Caki2 (cell line): ENCODE results near the gene BAK1. TPM values are rescaled to one million over a fixed set of nuclear protein-coding genes. Genes with fewer than 3 reads are reported as not detected.
"Not testable (repeated sequence)": the region's sequence is repeated elsewhere in the genome, so short reads cannot be mapped to it uniquely, and the experiment has no call there.

Source experiments
- DNase-seq: peaks from one replicate; pipeline ENCODE4 v3.0.0-alpha.2; 2015; ENCODE audit warnings: low read depth
- in situ Hi-C: cut with HindIII; loops from 2 replicates; pipeline ENCODE4 v1.10.0; 2016; ENCODE audit warnings: low sequenced_read_pairs, low pct_unique_long_range_greater_than_20kb, mixed read lengths
- total RNA-seq: library from RNA; depleted of rRNA; stranded (reverse); fragments of >200 nt; shearing (Covaris generic); gene quantifications from 2 replicates; pipeline ENCODE4 v1.2.3, GENCODE V29; 2014; ENCODE audit warnings: low replicate concordance; rRNA removed

BAK1 gene
- total RNA-seq, 1 experiment from 2014 or later: 103 TPM

DNA sequence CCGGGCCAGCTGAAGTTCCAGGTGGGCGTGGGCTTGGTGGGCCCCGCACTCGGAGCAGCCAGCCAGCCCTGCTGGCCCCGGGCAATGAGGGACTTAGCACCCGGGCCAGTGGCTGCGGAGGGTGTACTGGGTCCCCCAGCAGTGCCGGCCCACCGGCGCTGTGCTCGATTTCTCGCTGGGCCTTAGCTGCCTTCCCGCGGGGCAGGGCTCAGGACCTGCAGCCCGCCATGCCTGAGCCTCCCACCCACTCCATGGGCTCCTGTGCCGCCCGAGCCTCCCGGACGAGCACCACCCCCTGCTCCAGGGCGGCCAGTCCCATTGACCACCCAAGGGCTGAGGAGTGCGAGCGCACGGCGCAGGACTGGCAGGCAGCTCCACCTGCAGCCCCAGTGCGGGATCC is 47.6 kb downstream of the BAK1 start:
- DNase-seq, in situ Hi-C loops: not testable (repeated sequence)

DNA sequence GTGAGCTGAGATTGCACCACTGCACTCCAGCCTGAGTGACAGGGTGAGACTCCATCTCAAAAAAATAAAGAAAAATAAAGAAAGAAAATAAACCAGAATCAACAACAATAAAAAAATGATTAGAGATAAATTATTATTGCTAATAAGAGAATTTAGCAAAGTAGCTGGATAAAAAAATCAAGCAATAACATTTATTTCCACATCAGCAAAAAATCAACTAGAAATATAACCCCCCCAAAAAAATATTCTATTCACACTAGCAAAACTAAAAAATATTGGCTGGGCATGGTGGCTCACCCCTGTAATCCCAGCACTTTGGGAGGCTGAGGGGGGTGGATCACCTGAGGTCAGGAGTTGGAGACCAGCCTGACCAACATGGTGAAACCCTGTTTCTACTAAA is 49.5 kb downstream of the BAK1 start:
- DNase-seq, in situ Hi-C loops: not testable (repeated sequence)

Other genes starting within 250 kb of the BAK1 start
- 176 and 179 TPM in 2 replicates for gene KIFC1, start 188.5 kb downstream of the BAK1 start, total RNA-seq
- 32.5 and 43.2 TPM in 2 replicates for gene PHF1, start 169.3 kb downstream of the BAK1 start, total RNA-seq
- 303 and 346 TPM in 2 replicates for gene CUTA, start 162.2 kb downstream of the BAK1 start, total RNA-seq
- gene SYNGAP1, start 160.2 kb downstream of the BAK1 start, total RNA-seq: 0.14 TPM in 2 replicates
- 14.3 and 39.3 TPM in 2 replicates for gene ZBTB9, start 125.7 kb downstream of the BAK1 start, total RNA-seq
- 59.3 and 60.1 TPM in 2 replicates for gene ITPR3, start 41.0 kb upstream of the BAK1 start, total RNA-seq
- gene UQCC2, start 131.4 kb upstream of the BAK1 start, total RNA-seq: 41.7 and 68.5 TPM in 2 replicates
- 0.07 and 0.12 TPM in 2 replicates for gene IP6K3, start 166.6 kb upstream of the BAK1 start, total RNA-seq
- gene LEMD2, start 208.9 kb upstream of the BAK1 start, total RNA-seq: 150 and 167 TPM in 2 replicates
- gene MLN, start 223.7 kb upstream of the BAK1 start, total RNA-seq: not detected in 2 replicates